AG09309 (cell line): ENCODE results near the gene CIAO2B.

Source experiments
- DNase-seq: peaks from one replicate; pipeline ENCODE4 v3.0.0-alpha.2; 2010; ENCODE audit warnings: low read depth
- H3K4me3 ChIP-seq: 2 replicates; pipeline ENCODE4 v1.5.1; 2011; ENCODE audit warnings: mild to moderate bottlenecking, low read depth, low read length, moderate library complexity; ENCODE audit not compliant: control insufficient read depth
- CTCF ChIP-seq: IDR thresholded peaks from 2 replicates; pipeline ENCODE4 v1.5.1; 2011; ENCODE audit warnings: mild to moderate bottlenecking, low read depth, low read length, inconsistent platforms; ENCODE audit not compliant: insufficient read depth, control insufficient read depth; ENCODE audit errors: missing control alignments

CIAO2B gene

GRCh38 chr16:66891360-66891759 lies 42.8 kb downstream of the CIAO2B start:
- H3K4me3 ChIP-seq, result no peak overlapping the region
- no peak for TF ChIP-seq CTCF
- no peak for DNase-seq

- TF ChIP-seq CTCF, result no peak
- DNase-seq, result no peak
- H3K4me3 ChIP-seq, result no peak overlapping the region
Measured at GRCh38 chr16:66890799-66891198, 43.4 kb downstream of the CIAO2B start.

- no peak overlapping the region for H3K4me3 ChIP-seq
- no peak for DNase-seq
- TF ChIP-seq CTCF, result no peak
Measured at GRCh38 chr16:66889622-66890021, 44.6 kb downstream of the CIAO2B start.

- DNase-seq, result no peak
- no peak overlapping the region for H3K4me3 ChIP-seq
- no peak for TF ChIP-seq CTCF
Measured at GRCh38 chr16:66888647-66889615, 45.3 kb downstream of the CIAO2B start.

GRCh38 chr16:66886914-66887313 lies 47.3 kb downstream of the CIAO2B start:
- H3K4me3 ChIP-seq, result no peak overlapping the region
- TF ChIP-seq CTCF, result no peak
- DNase-seq, result no peak

GRCh38 chr16:66886321-66886720 lies 47.9 kb downstream of the CIAO2B start:
- no peak for TF ChIP-seq CTCF
- H3K4me3 ChIP-seq, result no peak overlapping the region

GRCh38 chr16:66885491-66885890 lies 48.7 kb downstream of the CIAO2B start:
- TF ChIP-seq CTCF, result no peak
- DNase-seq, result no peak
- no peak overlapping the region for H3K4me3 ChIP-seq

More at GRCh38 chr16:66886321-66886720, 47.9 kb downstream of the CIAO2B start:
- DNase-seq, result no peak
